Liver (tissue), 9 donors: ENCODE results near the gene STT3B. TPM values are rescaled to one million over a fixed set of nuclear protein-coding genes. Genes with fewer than 3 reads are reported as not detected.

Experiments used
- DNase-seq: peaks from one replicate; pipeline ENCODE4 v3.0.0-alpha.2; 2017; ENCODE audit warnings: low spot score
- H3K27ac ChIP-seq, 2 donors: one replicate each; pipeline ENCODE4 v1.7.0; 2013; ENCODE audit warnings: inconsistent platforms in 2 of 2, low read length in 2 of 2, control low read depth in 1 of 2, low read depth in 1 of 2, mild to moderate bottlenecking in 1 of 2
- H3K27me3 ChIP-seq, 4 donors: one replicate each; pipeline versions ENCODE4 v1.6.1 to v1.7.0; 2013; ENCODE audit warnings: low read length in 3 of 4, inconsistent platforms in 1 of 4, mild to moderate bottlenecking in 1 of 4, moderate library complexity in 1 of 4; ENCODE audit not compliant: control insufficient read depth in 4 of 4, insufficient read depth in 4 of 4
- H3K36me3 ChIP-seq, 4 donors: one replicate each; pipeline versions ENCODE4 v1.6.1 to v1.7.0; 2013; ENCODE audit warnings: low read length in 3 of 4, mild to moderate bottlenecking in 3 of 4, low read depth in 1 of 4, moderate library complexity in 1 of 4; ENCODE audit not compliant: control insufficient read depth in 4 of 4, insufficient read depth in 3 of 4
- H3K4me1 ChIP-seq, 4 donors: one replicate each; pipeline versions ENCODE4 v1.6.1 to v1.7.0; 2013; ENCODE audit warnings: low read length in 3 of 4, mild to moderate bottlenecking in 3 of 4, moderate library complexity in 1 of 4; ENCODE audit not compliant: control insufficient read depth in 4 of 4, insufficient read depth in 4 of 4
- H3K4me3 ChIP-seq, 3 donors: one replicate each; pipeline versions ENCODE4 v1.6.1 to v1.7.0; 2013; ENCODE audit warnings: low read length in 3 of 3, control low read depth in 1 of 3, low read depth in 1 of 3, mild to moderate bottlenecking in 1 of 3
- H3K9ac ChIP-seq, 2 donors: one replicate each; pipeline ENCODE4 v1.7.0; 2013; ENCODE audit warnings: low read length in 2 of 2, mild to moderate bottlenecking in 2 of 2, moderate library complexity in 2 of 2, control low read depth in 1 of 2, low read depth in 1 of 2
- H3K9me3 ChIP-seq, 4 donors: one replicate each; pipeline versions ENCODE4 v1.6.1 to v1.7.0; 2013; ENCODE audit warnings: low read length in 3 of 4; ENCODE audit not compliant: control insufficient read depth in 4 of 4
- ATF3 ChIP-seq: IDR thresholded peaks from 2 replicates; pipeline ENCODE4 v1.6.1; 2016; ENCODE audit warnings: antibody characterized with exemption
- CTCF ChIP-seq: fragments of 150-350 bp; IDR thresholded peaks from 2 replicates; pipeline ENCODE4 v1.5.1; 2017; ENCODE audit warnings: improper control_type of control experiment, low read depth, low read length; ENCODE audit not compliant: missing input control
- EGR1 ChIP-seq, 2 donors: IDR thresholded peaks; 2 replicates each; pipeline ENCODE4 v1.6.1; 2016 to 2018; ENCODE audit warnings: antibody characterized with exemption in 2 of 2, low read depth in 2 of 2
- FOXA1 ChIP-seq: IDR thresholded peaks from 2 replicates; pipeline ENCODE4 v1.6.1; 2016; ENCODE audit warnings: antibody characterized with exemption
- FOXA2 ChIP-seq: IDR thresholded peaks from 2 replicates; pipeline ENCODE4 v1.6.1; 2016; ENCODE audit warnings: antibody characterized with exemption
- GABPA ChIP-seq, 2 donors: IDR thresholded peaks in 1 of 2; conservative IDR thresholded peaks in 1 of 2; 2 replicates each; pipeline ENCODE4 v1.6.1; 2016; ENCODE audit warnings: antibody characterized with exemption in 2 of 2, mild to moderate bottlenecking in 1 of 2, moderate library complexity in 1 of 2
- HNF4G ChIP-seq: IDR thresholded peaks from 2 replicates; pipeline ENCODE4 v1.6.1; 2016; ENCODE audit warnings: antibody characterized with exemption
- JUND ChIP-seq, 2 donors: IDR thresholded peaks; 2 replicates each; pipeline ENCODE4 v1.6.1; 2016; ENCODE audit warnings: antibody characterized with exemption in 2 of 2
- MAX ChIP-seq: IDR thresholded peaks from 2 replicates; pipeline ENCODE4 v1.6.1; 2016; ENCODE audit warnings: antibody characterized with exemption
- NR2F2 ChIP-seq: IDR thresholded peaks from 2 replicates; pipeline ENCODE4 v1.6.1; 2016; ENCODE audit warnings: antibody characterized with exemption
- RAD21 ChIP-seq, 2 donors: IDR thresholded peaks; 2 replicates each; pipeline ENCODE4 v1.6.1; 2016; ENCODE audit warnings: antibody characterized with exemption in 2 of 2, mild to moderate bottlenecking in 2 of 2
- REST ChIP-seq: IDR thresholded peaks from 2 replicates; pipeline ENCODE4 v1.6.1; 2016; ENCODE audit warnings: antibody characterized with exemption, mild to moderate bottlenecking
- RXRA ChIP-seq, 2 donors: IDR thresholded peaks; 2 replicates each; pipeline ENCODE4 v1.6.1; 2017 to 2018; ENCODE audit warnings: antibody characterized with exemption in 2 of 2, mild to moderate bottlenecking in 1 of 2
- SP1 ChIP-seq: IDR thresholded peaks from 2 replicates; pipeline ENCODE4 v1.6.1; 2018; ENCODE audit warnings: antibody characterized with exemption, mild to moderate bottlenecking
- TAF1 ChIP-seq: conservative IDR thresholded peaks from 2 replicates; pipeline ENCODE4 v1.6.1; 2016; ENCODE audit warnings: antibody characterized with exemption, mild to moderate bottlenecking
- YY1 ChIP-seq: IDR thresholded peaks from 2 replicates; pipeline ENCODE4 v1.6.1; 2016; ENCODE audit warnings: antibody characterized with exemption, mild to moderate bottlenecking
- ZBTB33 ChIP-seq: IDR thresholded peaks from 2 replicates; pipeline ENCODE4 v1.6.1; 2016; ENCODE audit warnings: antibody characterized with exemption
- WGBS: extraction: QIAGEN DNeasy Blood & Tissue Kit; methylation state at CpG from one replicate; pipeline ENCODE4 v1.1.7; 2013; 5-methylcytosine and 5-hydroxymethylcytosine counted together
- polyA plus RNA-seq, 2 donors: library from polyadenylated mRNA; stranded (reverse) in 1 of 2; unstranded in 1 of 2; fragments of 200-250 nt in 1 of 2; fragments of >200 nt in 1 of 2; fragmentation: Nextera tagmentation in 1 of 2; extraction: Ambion mirVana in 1 of 2; gene quantifications; one replicate each; pipeline versions ENCODE4 v1.2.1 to v1.2.3, GENCODE V29; 2013 to 2015
- total RNA-seq, 2 donors: library from RNA; depleted of rRNA; stranded (reverse); fragments of >200 nt; gene quantifications; one replicate each; pipeline ENCODE4 v1.2.3, GENCODE V29; 2014
- donor health status: healthy.
- donor health status: healthy.
- donor health status: healthy.
- donor health status: healthy.
- donor health status: healthy.

The STT3B gene
- total and polyA plus RNA-seq, 4 donors: 23.9 to 128 (median 85.5) TPM

GRCh38 chr3:31485196-31485595 is 47.5 kb upstream of the STT3B start:
- H3K9me3 ChIP-seq: no peaks in the 10 kb centered on the region
- no peak for DNase-seq
- no peak overlapping the region for H3K4me3 ChIP-seq
- no peaks in the 10 kb centered on the region for H3K4me1 ChIP-seq
- no peak overlapping the region for H3K27ac ChIP-seq
- H3K27me3 ChIP-seq: no peaks in the 10 kb centered on the region
- H3K36me3 ChIP-seq: no peaks in the 10 kb centered on the region
- 46% methylated on average over 1 of the region's 1 CpG for WGBS
- no peak overlapping the region for H3K9ac ChIP-seq
- TF ChIP-seq HNF4G (no peak), YY1 (no peak), CTCF (no peak), RXRA (IDR thresholded peaks at IDR 0.05) (no peak), GABPA (IDR thresholded peaks at IDR 0.05 in 1 of 2, conservative IDR thresholded peaks at IDR 0.05 in 1 of 2) (no peak), FOXA2 (no peak), FOXA1 (no peak), TAF1 (no peak), SP1 (no peak), ATF3 (no peak), NR2F2 (no peak), RAD21 (IDR thresholded peaks at IDR 0.05) (no peak), REST (no peak), JUND (IDR thresholded peaks at IDR 0.05) (no peak), ZBTB33 (no peak), EGR1 (IDR thresholded peaks at IDR 0.05; ENCODE audit: low read depth in 2 of 2) (no peak), MAX (no peak)
